Measurements from ENCODE around the gene TNNI2. TPM values are rescaled to one million over a fixed set of nuclear protein-coding genes. Genes with fewer than 3 reads are reported as not detected.
A peak's percentile ranks its signal among the peaks of the same experiment; 100 is the strongest.

TNNI2 gene
- total RNA-seq, 2 experiments from 2014 or later: 0.50 TPM; not detected in 1

DNA sequence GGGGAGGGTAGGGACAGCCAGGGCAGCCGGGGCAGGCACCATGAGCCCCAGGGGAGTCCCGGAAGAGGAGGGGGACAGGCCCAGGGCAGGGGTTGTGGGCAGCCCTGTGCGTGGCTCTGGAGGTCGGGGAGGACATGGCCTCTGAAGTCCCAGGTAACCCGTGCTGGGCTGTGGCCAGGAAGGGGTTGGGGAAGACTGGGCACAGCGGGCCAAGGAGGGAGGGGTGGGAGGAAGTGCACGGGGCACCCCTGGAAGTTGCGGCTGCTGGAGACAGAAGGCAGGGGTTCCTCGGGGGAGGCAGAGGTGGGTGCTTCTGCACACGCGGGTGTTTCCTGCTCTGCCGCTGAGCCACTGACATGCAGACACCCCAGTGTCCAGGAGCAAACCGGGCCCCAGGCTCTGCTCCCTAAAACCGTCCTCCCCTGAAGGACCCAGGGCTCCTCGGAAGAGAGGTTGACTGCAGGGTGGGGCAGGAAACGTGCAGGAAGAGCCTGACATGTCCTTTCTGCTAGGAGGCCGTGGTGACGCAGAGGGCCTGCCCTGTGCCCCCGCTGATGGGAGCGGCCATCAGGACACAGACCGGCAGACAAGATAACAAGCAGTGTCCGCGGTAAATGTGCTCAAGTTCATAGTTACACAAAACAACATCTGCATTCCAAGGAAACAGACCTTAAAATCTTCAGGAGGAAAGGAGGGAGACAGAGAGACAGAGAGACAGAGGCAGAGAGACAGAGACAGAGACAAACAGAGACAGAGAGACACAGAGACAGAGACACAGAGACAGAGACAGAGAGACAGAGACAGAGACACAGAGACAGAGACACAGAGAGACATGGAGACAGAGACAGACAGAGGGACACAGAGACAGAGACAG, 5.7 kb downstream of the TNNI2 start:
- Mint-ChIP-seq H3K4me1 (ENCODE audit: low read depth) (peaks cover 53% of the 10 kb centered on the region), H3K27me3 (no peaks in the 10 kb centered on the region), H3K27ac (peak overlapping the region; percentile 90), H3K36me3 (ENCODE audit: low read depth) (no peaks in the 10 kb centered on the region), H3K9me3 (no peaks in the 10 kb centered on the region), H3K4me3 (peak overlapping the region; percentile 74)
- peak overlapping the region; percentile 23 to 35 for H3K27ac ChIP-seq (ENCODE audit: low read depth in 1 of 2, low read length in 2 of 2)
- ChIA-PET CTCF (no interaction called here), POLR2A (interaction anchor here (1.5 to 3.3 kb wide), 2 partner anchors 9 to 38 kb away, joined by 3 to 15 read pairs; partner anchors contain the start of gene LSP1)
- H3K27me3 ChIP-seq (ENCODE audit: control insufficient read depth in 1 of 2, insufficient read depth in 2 of 2, low read length in 2 of 2): no peaks in the 10 kb centered on the region
- intact Hi-C loops (cut with DNase I, micrococcal nuclease): no loop called here
- no peaks in the 10 kb centered on the region for H3K9me3 ChIP-seq (ENCODE audit: control insufficient read depth in 1 of 2, insufficient read depth in 1 of 2, low read length in 2 of 2)
- H3K36me3 ChIP-seq (ENCODE audit: insufficient read depth, low read length): no peaks in the 10 kb centered on the region
- TF ChIP-seq, protein P1, sequence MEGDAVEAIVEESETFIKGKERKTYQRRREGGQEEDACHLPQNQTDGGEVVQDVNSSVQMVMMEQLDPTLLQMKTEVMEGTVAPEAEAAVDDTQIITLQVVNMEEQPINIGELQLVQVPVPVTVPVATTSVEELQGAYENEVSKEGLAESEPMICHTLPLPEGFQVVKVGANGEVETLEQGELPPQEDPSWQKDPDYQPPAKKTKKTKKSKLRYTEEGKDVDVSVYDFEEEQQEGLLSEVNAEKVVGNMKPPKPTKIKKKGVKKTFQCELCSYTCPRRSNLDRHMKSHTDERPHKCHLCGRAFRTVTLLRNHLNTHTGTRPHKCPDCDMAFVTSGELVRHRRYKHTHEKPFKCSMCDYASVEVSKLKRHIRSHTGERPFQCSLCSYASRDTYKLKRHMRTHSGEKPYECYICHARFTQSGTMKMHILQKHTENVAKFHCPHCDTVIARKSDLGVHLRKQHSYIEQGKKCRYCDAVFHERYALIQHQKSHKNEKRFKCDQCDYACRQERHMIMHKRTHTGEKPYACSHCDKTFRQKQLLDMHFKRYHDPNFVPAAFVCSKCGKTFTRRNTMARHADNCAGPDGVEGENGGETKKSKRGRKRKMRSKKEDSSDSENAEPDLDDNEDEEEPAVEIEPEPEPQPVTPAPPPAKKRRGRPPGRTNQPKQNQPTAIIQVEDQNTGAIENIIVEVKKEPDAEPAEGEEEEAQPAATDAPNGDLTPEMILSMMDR (IDR thresholded peaks at IDR 0.05): no peak
- H3K4me1 ChIP-seq (ENCODE audit: insufficient read depth, low read length): peaks cover 78% of the 10 kb centered on the region
- DNase-seq (peak in 10 of 14 experiments; percentile 25 to 78 (median 52)), ATAC-seq (ENCODE audit: poor library complexity) (peak; percentile 61)
- H3K4me3 ChIP-seq (ENCODE audit: low read length): peak overlapping the region; percentile 41

DNA sequence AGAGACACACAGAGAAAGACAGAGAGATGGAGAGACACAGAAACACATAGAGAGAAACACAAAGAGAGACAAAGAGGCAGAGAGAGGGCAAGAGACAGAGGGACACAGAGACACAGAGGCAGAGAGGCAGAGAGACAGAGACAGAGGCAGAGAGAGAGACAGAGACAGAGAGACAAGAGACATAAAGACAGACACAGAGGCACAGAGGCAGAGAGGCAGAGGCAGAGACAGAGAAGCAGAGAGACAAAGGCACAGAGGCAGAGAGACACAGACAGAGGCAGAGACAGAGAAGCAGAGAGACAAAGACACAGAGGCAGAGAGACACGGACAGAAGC, 6.3 kb downstream of the TNNI2 start:
- H3K4me3 ChIP-seq (ENCODE audit: low read length): no peak overlapping the region

DNA sequence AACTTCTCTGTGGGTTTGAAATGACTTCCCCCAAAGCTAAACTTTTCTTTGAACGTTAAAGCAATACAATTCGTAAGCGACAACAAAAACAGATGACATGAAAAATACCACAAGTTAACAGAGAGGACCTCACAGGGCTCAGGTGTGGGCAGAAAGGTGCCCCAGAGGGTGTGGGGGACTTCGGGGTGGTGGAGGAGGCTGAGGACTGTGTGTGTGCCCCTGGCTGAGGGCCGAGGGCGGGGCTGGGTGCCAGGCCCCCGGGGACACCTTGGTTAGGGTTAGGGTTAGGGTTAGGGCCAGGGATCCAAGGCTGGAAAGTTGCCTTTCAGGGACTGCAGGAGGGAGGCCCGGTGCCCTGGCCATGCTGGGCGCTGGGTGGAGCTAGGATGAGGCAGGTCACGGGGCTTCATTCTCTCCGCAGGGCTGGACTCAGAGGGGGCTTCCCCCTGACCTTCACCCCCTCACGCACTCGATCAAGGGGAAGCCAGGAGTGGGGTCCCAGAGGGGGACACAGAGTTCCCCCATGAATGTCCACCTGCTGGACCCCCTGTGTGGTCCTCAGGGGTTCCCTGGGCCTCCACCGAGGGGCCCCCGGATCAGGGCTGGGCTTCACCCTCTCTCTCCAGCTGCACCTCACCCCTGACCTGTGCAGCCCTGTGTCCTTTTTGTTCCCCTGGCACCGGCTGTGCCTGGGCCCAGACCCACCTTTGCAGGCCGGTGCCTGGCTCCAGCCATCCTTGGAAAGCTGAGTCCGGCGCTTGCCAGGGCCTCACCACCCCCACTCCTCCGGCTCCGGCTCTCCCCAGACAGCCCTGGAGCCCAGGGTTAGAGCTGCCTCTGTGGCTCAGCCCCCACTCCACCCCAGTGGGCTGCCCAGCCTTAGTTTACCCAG, 7.0 kb downstream of the TNNI2 start:
- Mint-ChIP-seq H3K4me3 (peak overlapping the region; percentile 74), H3K36me3 (ENCODE audit: low read depth) (no peaks in the 10 kb centered on the region), H3K4me1 (ENCODE audit: low read depth) (peaks cover 61% of the 10 kb centered on the region), H3K27ac (peak overlapping the region; percentile 90), H3K9me3 (no peaks in the 10 kb centered on the region), H3K27me3 (no peaks in the 10 kb centered on the region)
- TF ChIP-seq, protein P1 (IDR thresholded peaks at IDR 0.05): no peak
- ChIA-PET POLR2A (no interaction called here), CTCF (interaction anchor here (3.6 kb wide), 1 partner anchor 37 kb away, joined by 13 read pairs; no protein-coding TSS in a partner anchor)
- no peak overlapping the region for H3K4me3 ChIP-seq (ENCODE audit: low read length)
- ATAC-seq (ENCODE audit: poor library complexity) (peak; percentile 48), DNase-seq (peak in 5 of 14 experiments; percentile 26 to 69 (median 44))
- no peaks in the 10 kb centered on the region for H3K27me3 ChIP-seq (ENCODE audit: control insufficient read depth in 1 of 2, insufficient read depth in 2 of 2, low read length in 2 of 2)
- H3K4me1 ChIP-seq (ENCODE audit: insufficient read depth, low read length): peaks cover 79% of the 10 kb centered on the region
- H3K27ac ChIP-seq (ENCODE audit: low read depth in 1 of 2, low read length in 2 of 2): no peak overlapping the region
- intact Hi-C loops (cut with DNase I, micrococcal nuclease): no loop called here
- no peaks in the 10 kb centered on the region for H3K9me3 ChIP-seq (ENCODE audit: control insufficient read depth in 1 of 2, insufficient read depth in 1 of 2, low read length in 2 of 2)
- no peaks in the 10 kb centered on the region for H3K36me3 ChIP-seq (ENCODE audit: insufficient read depth, low read length)

More for the DNA sequence above, 6.3 kb downstream of the TNNI2 start:
- TF ChIP-seq, protein P1 (IDR thresholded peaks at IDR 0.05): no peak
- DNase-seq (no peak), ATAC-seq (ENCODE audit: poor library complexity) (peak; percentile 3)
- Mint-ChIP-seq H3K4me1 (ENCODE audit: low read depth) (peaks cover 54% of the 10 kb centered on the region), H3K9me3 (no peaks in the 10 kb centered on the region), H3K27me3 (no peaks in the 10 kb centered on the region), H3K27ac (peak overlapping the region; percentile 90), H3K4me3 (peak overlapping the region; percentile 74), H3K36me3 (ENCODE audit: low read depth) (no peaks in the 10 kb centered on the region)
- Histone ChIP-seq H3K27me3 (ENCODE audit: control insufficient read depth in 1 of 2, insufficient read depth in 2 of 2, low read length in 2 of 2) (no peaks in the 10 kb centered on the region), H3K27ac (ENCODE audit: low read depth in 1 of 2, low read length in 2 of 2) (peak overlapping the region; percentile 23 to 35), H3K36me3 (ENCODE audit: insufficient read depth, low read length) (no peaks in the 10 kb centered on the region), H3K4me1 (ENCODE audit: insufficient read depth, low read length) (peaks cover 78% of the 10 kb centered on the region), H3K9me3 (ENCODE audit: control insufficient read depth in 1 of 2, insufficient read depth in 1 of 2, low read length in 2 of 2) (no peaks in the 10 kb centered on the region)
- CTCF ChIA-PET: interaction anchor here (3.6 kb wide), 1 partner anchor 37 kb away, joined by 13 read pairs; no protein-coding TSS in a partner anchor
- POLR2A ChIA-PET: no interaction called here
- intact Hi-C loops (cut with DNase I, micrococcal nuclease): no loop called here
